PC-3 (cell line): ENCODE data around the gene PLAAT4.

Experiments used
- CTCF ChIP-seq: fragments of 300-600 bp; sonication (generic); conservative IDR thresholded peaks from 2 replicates; pipeline ENCODE4 v1.5.1; 2017; ENCODE audit warnings: antibody characterized with exemption, low read depth, mild to moderate bottlenecking, low read length
- EZH2 ChIP-seq: fragments of 300-600 bp; sonication (generic); IDR thresholded peaks from one replicate; pipeline ENCODE4 v1.6.1; 2017; ENCODE audit warnings: antibody characterized with exemption, mild to moderate bottlenecking, low read length; ENCODE audit not compliant: unreplicated experiment
- EZH2phosphoT487 ChIP-seq: fragments of 300-600 bp; sonication (generic); IDR thresholded peaks from 2 replicates; pipeline ENCODE4 v1.6.1; 2018; ENCODE audit warnings: mild to moderate bottlenecking, antibody characterized with exemption, low read length, borderline replicate concordance

GRCh38 chr11:63511048-63511748 is 25.4 kb upstream of the PLAAT4 start:
- TF ChIP-seq CTCF (no peak), EZH2 (no peak), EZH2phosphoT487 (no peak)
